Measurements from ENCODE around the gene PLXNA4. TPM values are rescaled to one million over a fixed set of nuclear protein-coding genes. Genes with fewer than 3 reads are reported as not detected.
A peak's percentile ranks its signal among the peaks of the same experiment; 100 is the strongest.

Gene PLXNA4
- total RNA-seq, 2 donors from 2014 or later, result 0.99 to 1.1 TPM

DNA sequence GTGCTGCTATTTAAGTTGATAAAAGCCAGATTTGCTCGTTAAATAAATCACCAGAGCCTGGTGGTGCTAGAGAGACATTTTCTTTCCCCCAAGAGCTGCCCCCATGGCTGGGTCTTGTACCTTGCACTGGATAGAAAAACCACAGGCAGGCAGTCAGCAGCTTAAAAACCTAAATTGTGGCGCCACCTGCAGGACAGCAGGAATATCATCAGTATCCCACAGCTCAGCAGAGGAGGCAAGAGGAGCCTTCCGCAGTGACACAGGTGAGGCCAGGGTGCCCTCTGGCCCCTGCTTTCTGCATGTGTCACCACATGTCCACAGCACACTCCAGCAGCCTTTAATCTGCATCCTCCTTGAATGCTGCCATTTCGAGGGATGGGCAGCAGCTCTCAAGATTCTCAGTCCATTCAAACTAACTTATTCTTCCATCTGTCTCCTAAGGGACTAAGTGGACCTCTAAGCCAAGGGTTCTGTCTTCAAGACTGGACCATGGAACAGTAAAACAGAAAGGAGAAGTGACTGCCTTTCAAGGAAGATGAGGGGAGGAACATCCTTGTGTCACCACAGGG, 4.5 kb upstream of the PLXNA4 start:
- peak; percentile 71 to 72 for DNase-seq
- Mint-ChIP-seq H3K9me3 (no peaks in the 10 kb centered on the region), H3K27ac (no peak overlapping the region), H3K4me1 (ENCODE audit: low read depth) (no peaks in the 10 kb centered on the region), H3K4me3 (no peak overlapping the region), H3K36me3 (ENCODE audit: insufficient read depth in 2 of 2) (peaks cover 0 to 2% of the 10 kb centered on the region in 2 donors), H3K27me3 (ENCODE audit: low read depth) (peaks cover 25% of the 10 kb centered on the region)
- peak; percentile 76 to 80 for ATAC-seq (replicated peaks in 1 of 2)

DNA sequence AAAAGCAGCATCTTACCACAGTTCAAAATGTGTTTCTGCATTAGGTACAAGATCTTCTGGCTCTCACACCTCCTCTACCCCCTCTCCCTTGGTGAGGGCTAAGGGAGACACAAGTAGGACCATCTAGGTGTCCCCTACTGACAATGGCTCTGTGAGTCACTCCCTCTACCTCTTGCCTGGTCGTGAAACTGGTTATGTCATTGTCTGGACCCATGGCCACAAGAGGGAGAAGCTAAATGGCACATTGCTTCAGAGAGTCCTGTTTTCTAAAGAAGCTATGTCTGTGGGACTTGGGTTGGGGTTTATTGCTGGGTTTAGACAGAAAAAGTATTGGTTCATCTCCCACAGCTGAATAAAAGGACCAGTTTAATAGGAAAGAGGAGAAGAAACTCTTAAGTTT, 4.0 kb upstream of the PLXNA4 start:
- DNase-seq, result peak in 1 of 2 donors; percentile 12
- Mint-ChIP-seq H3K27ac (no peak overlapping the region), H3K27me3 (ENCODE audit: low read depth) (peaks cover 30% of the 10 kb centered on the region), H3K36me3 (ENCODE audit: insufficient read depth in 2 of 2) (peaks cover 0 to 2% of the 10 kb centered on the region in 2 donors), H3K4me3 (no peak overlapping the region), H3K4me1 (ENCODE audit: low read depth) (peaks cover 2% of the 10 kb centered on the region), H3K9me3 (no peaks in the 10 kb centered on the region)
- ATAC-seq (replicated peaks in 1 of 2), result peak; percentile 37 to 59

DNA sequence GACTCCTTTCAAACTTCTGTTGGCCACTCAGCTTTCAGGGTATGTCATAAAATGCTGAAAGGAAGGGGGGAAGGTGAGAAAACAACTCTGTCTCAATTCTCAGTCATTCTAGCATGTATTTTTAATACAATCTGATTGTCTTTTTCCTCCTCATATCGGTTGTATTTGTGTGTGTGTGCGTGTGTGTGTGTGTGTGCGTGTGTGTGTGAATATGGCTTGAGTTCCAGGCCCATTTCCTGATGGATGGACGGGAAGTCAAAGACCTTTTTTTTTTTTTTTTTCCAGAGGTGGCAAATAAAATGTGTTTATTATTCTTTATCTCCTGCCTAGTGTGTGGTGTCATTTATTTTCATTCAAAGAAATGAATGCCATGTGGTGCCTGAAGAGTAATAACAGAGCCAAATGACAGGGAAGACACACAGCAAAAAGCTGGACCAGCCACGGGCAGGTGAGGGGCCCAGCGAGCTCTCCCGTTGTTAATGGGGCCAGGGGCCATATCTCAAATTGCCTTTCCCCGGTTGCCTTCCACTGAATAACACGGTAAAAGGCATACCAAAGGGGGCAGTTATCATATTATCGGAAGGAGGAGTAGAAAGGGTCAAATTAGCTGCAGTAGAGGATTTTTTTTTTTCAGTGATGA, 3.1 kb upstream of the PLXNA4 start:
- no peak overlapping the region for H3K4me3 Mint-ChIP-seq
- H3K27me3 Mint-ChIP-seq (ENCODE audit: low read depth), result peaks cover 39% of the 10 kb centered on the region
- peaks cover 11% of the 10 kb centered on the region for H3K4me1 Mint-ChIP-seq (ENCODE audit: low read depth)
- ATAC-seq (replicated peaks in 1 of 2), result no peak
- peak overlapping the region; percentile 44 for H3K27ac Mint-ChIP-seq
- no peak for DNase-seq
- H3K36me3 Mint-ChIP-seq (ENCODE audit: insufficient read depth in 2 of 2), result peaks cover 0 to 2% of the 10 kb centered on the region in 2 donors
- no peaks in the 10 kb centered on the region for H3K9me3 Mint-ChIP-seq

DNA sequence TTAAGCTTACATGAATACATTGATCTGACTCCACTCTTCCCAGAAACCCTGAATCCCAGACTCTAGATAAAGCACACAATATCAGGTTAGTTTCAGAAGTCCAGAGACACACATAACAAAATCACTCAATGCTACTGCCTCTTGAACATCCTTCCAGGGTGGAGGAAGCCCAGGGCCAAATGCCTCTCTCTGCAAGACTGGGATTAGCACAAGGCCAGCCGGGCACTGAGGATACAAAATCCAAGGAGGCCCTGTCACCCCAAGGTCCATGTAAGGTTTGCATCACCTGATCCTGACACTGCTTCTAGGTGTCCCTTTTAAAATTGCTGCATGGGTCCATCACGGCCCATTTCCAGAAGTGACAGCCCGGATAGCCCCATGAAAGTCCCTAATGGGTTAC, 2.6 kb upstream of the PLXNA4 start:
- Mint-ChIP-seq H3K27ac (no peak overlapping the region), H3K36me3 (ENCODE audit: insufficient read depth in 2 of 2) (peaks cover 0 to 2% of the 10 kb centered on the region in 2 donors), H3K4me1 (ENCODE audit: low read depth) (peaks cover 17% of the 10 kb centered on the region), H3K4me3 (no peak overlapping the region), H3K9me3 (no peaks in the 10 kb centered on the region), H3K27me3 (ENCODE audit: low read depth) (peaks cover 44% of the 10 kb centered on the region)
- no peak for DNase-seq
- no peak for ATAC-seq (replicated peaks in 1 of 2)

DNA sequence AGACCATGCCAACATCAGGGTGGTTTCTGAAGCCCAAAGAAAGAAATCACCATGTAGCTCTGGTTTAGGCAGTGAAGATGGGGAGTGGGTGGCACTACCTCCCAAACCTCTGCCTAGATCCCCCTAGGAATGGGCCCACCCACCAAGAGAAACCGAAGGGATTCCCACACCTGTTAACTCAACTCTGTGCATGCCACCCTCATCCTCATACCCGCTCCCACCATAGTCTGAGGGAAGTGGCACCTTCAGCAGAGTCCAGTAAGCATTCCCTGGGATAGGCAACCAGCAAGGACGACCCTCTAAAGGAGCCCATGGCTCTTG, 1.7 kb upstream of the PLXNA4 start:
- Mint-ChIP-seq H3K36me3 (ENCODE audit: insufficient read depth in 2 of 2) (peaks cover 0 to 2% of the 10 kb centered on the region in 2 donors), H3K9me3 (no peaks in the 10 kb centered on the region), H3K27ac (no peak overlapping the region), H3K27me3 (ENCODE audit: low read depth) (peaks cover 53% of the 10 kb centered on the region), H3K4me1 (ENCODE audit: low read depth) (peaks cover 24% of the 10 kb centered on the region), H3K4me3 (peak overlapping the region; percentile 57 to 76)
- ATAC-seq (replicated peaks in 1 of 2), result no peak
- no peak for DNase-seq

DNA sequence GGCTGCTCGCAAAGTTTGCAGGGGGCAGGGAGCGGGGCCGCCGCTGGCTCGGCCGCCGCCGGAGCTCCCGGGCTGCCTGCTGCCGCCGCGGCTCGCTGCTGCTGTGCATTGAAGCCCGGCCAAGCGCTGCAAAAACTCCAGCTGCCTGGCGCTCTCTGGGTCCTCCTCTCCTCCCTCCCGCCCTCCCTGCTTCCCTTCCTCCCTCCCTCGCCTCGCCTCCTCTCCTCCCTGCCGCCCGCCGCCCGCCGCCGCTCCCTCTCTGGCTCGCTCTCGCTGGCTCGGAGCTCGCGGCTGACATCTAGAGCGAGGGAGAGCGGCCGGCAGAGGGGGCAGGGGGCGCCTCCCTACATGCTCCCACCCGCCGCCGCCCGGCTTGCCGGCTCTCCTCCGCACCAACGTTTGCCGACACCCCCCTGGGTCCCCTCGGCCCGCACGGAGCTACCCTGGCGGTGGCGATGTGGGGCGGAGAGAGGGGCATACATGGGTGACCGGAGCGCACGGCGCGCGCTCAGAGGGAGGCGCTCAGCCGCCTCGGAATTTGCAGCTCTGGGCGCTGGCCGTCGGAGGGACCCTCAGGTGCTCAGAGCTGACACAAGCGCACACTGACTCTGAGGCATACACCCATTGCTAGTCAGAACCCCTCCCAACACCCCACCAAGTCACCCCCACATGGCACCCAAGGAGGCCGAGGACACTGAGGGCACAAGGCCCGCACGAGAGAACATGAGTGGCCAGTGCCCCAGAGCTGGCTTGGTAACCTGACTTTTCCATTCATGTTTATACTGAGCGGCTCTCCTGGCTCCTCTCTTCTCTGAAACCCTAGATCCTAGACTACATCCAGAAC, 1.2 kb upstream of the PLXNA4 start:
- peak; percentile 24 to 25 for ATAC-seq (replicated peaks in 1 of 2)
- Mint-ChIP-seq H3K4me3 (peak overlapping the region; percentile 57 to 76), H3K27ac (no peak overlapping the region), H3K4me1 (ENCODE audit: low read depth) (peaks cover 24% of the 10 kb centered on the region), H3K9me3 (no peaks in the 10 kb centered on the region), H3K36me3 (ENCODE audit: insufficient read depth in 2 of 2) (peaks cover 0 to 2% of the 10 kb centered on the region in 2 donors), H3K27me3 (ENCODE audit: low read depth) (peaks cover 58% of the 10 kb centered on the region)
- peak; percentile 19 to 24 for DNase-seq

DNA sequence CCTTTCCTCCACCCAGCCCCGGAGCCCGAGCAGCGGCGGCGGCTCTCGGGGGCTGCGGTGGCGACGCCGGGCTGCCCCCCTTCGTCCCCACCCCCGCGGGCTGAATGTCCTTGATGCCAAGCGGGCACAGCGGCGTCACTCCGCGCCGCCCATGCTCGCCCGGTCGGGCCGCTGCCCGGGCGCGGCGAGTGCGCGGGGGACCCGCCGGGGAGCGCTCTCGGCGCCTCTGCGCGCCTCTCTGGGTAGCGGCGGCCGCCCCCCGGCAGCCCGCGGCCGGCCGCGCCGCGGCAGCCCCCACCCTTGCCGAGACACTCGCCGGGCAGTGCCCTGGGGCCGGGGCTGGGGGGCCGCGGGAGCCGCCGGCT, 433 bp upstream of the PLXNA4 start:
- DNase-seq (no peak), ATAC-seq (replicated peaks in 1 of 2) (peak in 1 of 2 donors; percentile 10)
- Mint-ChIP-seq H3K4me1 (ENCODE audit: low read depth) (peaks cover 24% of the 10 kb centered on the region), H3K36me3 (ENCODE audit: insufficient read depth in 2 of 2) (peaks cover 0 to 2% of the 10 kb centered on the region in 2 donors), H3K9me3 (no peaks in the 10 kb centered on the region), H3K27ac (no peak overlapping the region), H3K27me3 (ENCODE audit: low read depth) (peaks cover 66% of the 10 kb centered on the region), H3K4me3 (no peak overlapping the region)

DNA sequence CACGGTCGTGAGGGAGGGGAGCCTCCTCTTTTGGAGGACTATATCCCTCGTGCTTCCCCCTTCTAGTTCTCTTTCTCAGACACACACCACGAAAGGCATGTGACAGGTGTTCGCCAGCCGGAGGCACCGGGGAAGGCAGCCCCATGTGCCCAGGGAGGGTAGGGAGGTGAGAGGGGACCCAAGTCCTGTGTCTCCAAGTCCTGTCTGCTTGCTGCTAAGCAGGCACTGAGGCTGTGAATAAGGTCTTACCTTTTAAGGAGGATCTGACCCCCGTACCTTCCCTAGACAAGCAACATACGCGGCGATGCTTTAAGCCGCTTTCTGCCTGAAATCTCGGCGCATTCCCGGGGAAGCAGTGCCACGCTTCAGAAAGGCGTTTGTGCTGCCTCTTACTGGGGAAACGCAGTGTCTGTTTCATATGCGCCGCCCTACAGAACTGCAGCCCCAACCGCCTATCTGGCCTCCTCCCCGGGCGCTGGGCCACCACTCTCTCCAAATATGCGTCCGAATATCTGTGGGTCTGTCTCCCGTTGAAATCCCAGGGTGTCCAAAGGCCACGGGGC, 770 bp downstream of the PLXNA4 start:
- Mint-ChIP-seq H3K27me3 (ENCODE audit: low read depth) (peaks cover 78% of the 10 kb centered on the region), H3K9me3 (no peaks in the 10 kb centered on the region), H3K4me3 (peak overlapping the region; percentile 67 to 75), H3K4me1 (ENCODE audit: low read depth) (peaks cover 24% of the 10 kb centered on the region), H3K27ac (no peak overlapping the region), H3K36me3 (ENCODE audit: insufficient read depth in 2 of 2) (peaks cover 0 to 2% of the 10 kb centered on the region in 2 donors)
- ATAC-seq (replicated peaks in 1 of 2) (peak; percentile 46 to 50), DNase-seq (peak; percentile 8 to 18)

DNA sequence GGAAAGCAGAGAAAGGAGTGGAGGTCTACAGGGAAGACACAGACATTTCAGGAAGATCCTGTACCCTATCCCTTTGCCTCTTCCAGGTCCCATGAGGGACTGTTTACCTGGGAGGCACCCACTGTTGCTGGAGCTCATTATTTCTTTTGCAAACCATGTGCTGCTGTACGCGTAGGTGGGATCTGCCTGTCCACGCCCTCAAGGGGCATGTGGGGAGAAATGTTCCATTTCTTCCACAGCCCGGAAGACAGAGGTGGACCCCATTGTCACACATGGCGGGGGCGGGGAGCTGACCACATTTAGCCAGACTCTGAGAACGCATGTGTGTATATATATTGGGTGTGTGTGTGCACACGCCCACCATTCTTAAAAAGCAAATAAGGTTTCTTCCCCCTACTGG, 2.0 kb downstream of the PLXNA4 start:
- peaks cover 0 to 2% of the 10 kb centered on the region in 2 donors for H3K36me3 Mint-ChIP-seq (ENCODE audit: insufficient read depth in 2 of 2)
- no peak overlapping the region for H3K4me3 Mint-ChIP-seq
- peaks cover 29% of the 10 kb centered on the region for H3K4me1 Mint-ChIP-seq (ENCODE audit: low read depth)
- H3K27ac Mint-ChIP-seq, result no peak overlapping the region
- ATAC-seq (replicated peaks in 1 of 2) (no peak), DNase-seq (no peak)
- H3K27me3 Mint-ChIP-seq (ENCODE audit: low read depth), result peaks cover 82% of the 10 kb centered on the region
- no peaks in the 10 kb centered on the region for H3K9me3 Mint-ChIP-seq

DNA sequence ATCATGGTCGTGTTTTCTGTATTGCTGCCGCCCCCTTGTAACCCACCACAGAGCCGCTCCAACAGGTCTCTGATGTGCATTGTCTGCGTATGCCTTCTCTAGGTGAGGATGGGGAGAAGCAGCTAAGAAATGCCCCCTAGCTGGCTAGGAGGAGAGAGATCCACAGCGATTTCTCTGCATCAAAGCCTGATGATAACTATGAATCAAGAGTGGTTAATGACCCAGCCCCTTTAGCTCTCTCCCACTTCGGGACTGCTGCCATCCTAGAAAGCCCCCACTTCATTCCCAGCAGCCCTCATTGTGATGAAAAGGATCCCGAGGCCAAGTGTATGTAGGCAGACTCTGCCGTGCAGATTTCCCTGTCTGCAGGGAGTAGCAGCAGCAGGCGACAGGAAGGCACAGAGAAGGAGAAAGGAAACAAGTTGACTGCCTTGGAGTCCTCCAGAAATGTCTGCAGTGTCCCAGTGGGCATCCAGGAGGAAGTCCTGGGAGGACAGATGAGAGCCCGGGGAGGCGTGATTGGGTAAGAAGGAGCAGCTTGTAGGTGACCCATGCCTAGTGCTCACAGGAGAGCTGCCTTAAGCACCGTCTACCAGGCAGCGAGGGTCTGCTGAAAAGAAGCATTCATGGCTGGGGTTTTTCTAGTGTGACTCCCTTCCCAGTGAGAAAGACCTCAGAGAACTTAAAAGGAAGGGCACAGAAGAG, 2.9 kb downstream of the PLXNA4 start:
- no peaks in the 10 kb centered on the region for H3K9me3 Mint-ChIP-seq
- peak overlapping the region in 1 of 2 donors; percentile 18 for H3K4me3 Mint-ChIP-seq
- no peak overlapping the region for H3K27ac Mint-ChIP-seq
- peaks cover 0 to 2% of the 10 kb centered on the region in 2 donors for H3K36me3 Mint-ChIP-seq (ENCODE audit: insufficient read depth in 2 of 2)
- H3K27me3 Mint-ChIP-seq (ENCODE audit: low read depth), result peaks cover 77% of the 10 kb centered on the region
- H3K4me1 Mint-ChIP-seq (ENCODE audit: low read depth), result peaks cover 29% of the 10 kb centered on the region
- no peak for DNase-seq
- ATAC-seq (replicated peaks in 1 of 2), result no peak

DNA sequence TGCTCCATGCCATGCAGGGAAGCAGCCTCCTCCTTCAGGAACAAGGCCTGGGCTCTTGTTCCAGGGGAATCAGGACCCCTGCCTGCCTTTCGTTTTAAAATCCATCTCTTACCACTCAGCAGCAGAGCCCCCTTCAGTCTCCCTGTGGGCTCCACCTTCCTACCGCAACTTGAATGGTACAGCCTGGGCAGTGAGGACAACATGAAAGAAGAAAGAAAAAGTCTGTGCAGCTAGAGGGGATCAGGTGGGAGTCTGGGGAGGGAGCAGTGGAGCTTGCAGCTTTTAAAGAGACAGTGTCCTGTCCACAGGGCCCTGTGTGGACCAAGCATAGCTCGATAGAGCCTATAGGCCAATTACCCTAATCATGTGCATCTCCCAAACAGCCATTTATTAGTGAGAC, 3.7 kb downstream of the PLXNA4 start:
- Mint-ChIP-seq H3K36me3 (ENCODE audit: insufficient read depth in 2 of 2) (no peaks in the 10 kb centered on the region), H3K27me3 (ENCODE audit: low read depth) (peaks cover 69% of the 10 kb centered on the region), H3K27ac (no peak overlapping the region), H3K9me3 (no peaks in the 10 kb centered on the region), H3K4me1 (ENCODE audit: low read depth) (peaks cover 29% of the 10 kb centered on the region), H3K4me3 (no peak overlapping the region)
- ATAC-seq (replicated peaks in 1 of 2), result no peak
- DNase-seq, result no peak

DNA sequence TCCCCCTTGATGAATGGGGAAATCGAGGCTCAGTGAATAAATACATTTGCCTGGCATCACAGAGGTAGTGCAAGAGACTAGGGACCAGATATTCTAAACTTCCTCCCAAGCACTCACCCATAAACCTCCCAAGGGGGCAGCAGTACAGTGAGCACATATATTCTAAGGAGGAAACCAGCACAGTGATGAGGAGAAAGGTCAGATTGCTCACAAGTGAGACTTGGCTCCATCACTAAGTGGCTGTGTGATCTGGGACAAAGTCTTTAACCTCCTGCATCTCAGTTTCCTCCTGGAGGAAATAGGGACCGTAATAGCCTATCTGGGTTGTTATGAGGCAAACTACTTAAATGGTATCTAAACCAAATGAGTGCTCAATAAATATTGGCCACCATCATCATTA, 4.3 kb downstream of the PLXNA4 start:
- H3K9me3 Mint-ChIP-seq, result no peaks in the 10 kb centered on the region
- ATAC-seq (replicated peaks in 1 of 2) (no peak), DNase-seq (no peak)
- no peaks in the 10 kb centered on the region for H3K36me3 Mint-ChIP-seq (ENCODE audit: insufficient read depth in 2 of 2)
- H3K4me1 Mint-ChIP-seq (ENCODE audit: low read depth), result peaks cover 29% of the 10 kb centered on the region
- no peak overlapping the region for H3K4me3 Mint-ChIP-seq
- H3K27ac Mint-ChIP-seq, result no peak overlapping the region
- H3K27me3 Mint-ChIP-seq (ENCODE audit: low read depth), result peaks cover 72% of the 10 kb centered on the region
